Measurements from ENCODE around the gene UGP2. TPM values are rescaled to one million over a fixed set of nuclear protein-coding genes. Genes with fewer than 3 reads are reported as not detected.
"Not testable (repeated sequence)": the region's sequence is repeated elsewhere in the genome, so short reads cannot be mapped to it uniquely, and the experiment has no call there.

The UGP2 gene
- polyA plus RNA-seq, 3 donors from 2014 or later, result 132 to 263 (median 151) TPM

GRCh38 chr2:63844616-63845015 lies 2.9 kb downstream of the UGP2 start:
- DNase-seq, result no peak
- H3K36me3 Mint-ChIP-seq, result peaks cover 0 to 3% (median 0%) of the 10 kb centered on the region in 3 donors
- peak overlapping the region in 3 of 6 donors; percentile 40 to 76 (median 41) for H3K27ac Mint-ChIP-seq
- no peaks in the 10 kb centered on the region for H3K9me3 Mint-ChIP-seq
- peaks cover 68 to 89% of the 10 kb centered on the region in 2 donors for H3K4me1 Mint-ChIP-seq
- peak overlapping the region in 1 of 5 donors; percentile 22 for H3K4me3 Mint-ChIP-seq
- peaks cover 8 to 13% (median 11%) of the 10 kb centered on the region in 3 donors for H3K27me3 Mint-ChIP-seq (ENCODE audit: low read depth in 3 of 3)

- DNase-seq, result no peak
- peaks cover under 1 to 7% (median 5%) of the 10 kb centered on the region in 3 donors for H3K27me3 Mint-ChIP-seq (ENCODE audit: low read depth in 3 of 3)
- H3K9me3 Mint-ChIP-seq, result no peaks in the 10 kb centered on the region
- peaks cover 0 to 3% (median 0%) of the 10 kb centered on the region in 3 donors for H3K36me3 Mint-ChIP-seq
- peaks cover 63 to 90% of the 10 kb centered on the region in 2 donors for H3K4me1 Mint-ChIP-seq
- H3K4me3 Mint-ChIP-seq, result no peak overlapping the region
- peak overlapping the region in 3 of 6 donors; percentile 41 to 49 (median 47) for H3K27ac Mint-ChIP-seq
These were observed 4.2 kb downstream of the UGP2 start for GRCh38 chr2:63845866-63846265.

- Mint-ChIP-seq H3K4me1 (peaks cover 68 to 96% of the 10 kb centered on the region in 2 donors), H3K4me3 (no peak overlapping the region), H3K27ac (no peak overlapping the region), H3K27me3 (ENCODE audit: low read depth in 3 of 3) (peaks cover 0 to 6% (median 0%) of the 10 kb centered on the region in 3 donors), H3K9me3 (no peaks in the 10 kb centered on the region), H3K36me3 (peaks cover 0 to 3% (median 0%) of the 10 kb centered on the region in 3 donors)
- DNase-seq, result no peak
These were observed 4.8 kb downstream of the UGP2 start for GRCh38 chr2:63846487-63846886.

GRCh38 chr2:63847571-63847970 lies 5.9 kb downstream of the UGP2 start:
- Mint-ChIP-seq H3K4me1 (peaks cover 70 to 96% of the 10 kb centered on the region in 2 donors), H3K27ac (peak overlapping the region in 3 of 6 donors; percentile 44 to 52 (median 46))
- not testable (repeated sequence) for H3K4me3 Mint-ChIP-seq; H3K36me3 Mint-ChIP-seq; H3K9me3 Mint-ChIP-seq; DNase-seq; H3K27me3 Mint-ChIP-seq (ENCODE audit: low read depth in 3 of 3)

GRCh38 chr2:63849381-63850203 lies 7.9 kb downstream of the UGP2 start:
- Mint-ChIP-seq H3K4me1 (peaks cover 71 to 96% of the 10 kb centered on the region in 2 donors), H3K9me3 (no peaks in the 10 kb centered on the region), H3K4me3 (peak overlapping the region in 1 of 5 donors; percentile 57), H3K27me3 (ENCODE audit: low read depth in 3 of 3) (peaks cover 0 to 1% (median 0%) of the 10 kb centered on the region in 3 donors), H3K36me3 (peaks cover 0 to 3% (median 0%) of the 10 kb centered on the region in 3 donors), H3K27ac (peak overlapping the region in 3 of 6 donors; percentile 1 to 70 (median 61))
- no peak for DNase-seq

- Mint-ChIP-seq H3K4me1 (peaks cover 72 to 96% of the 10 kb centered on the region in 2 donors), H3K4me3 (no peak overlapping the region), H3K36me3 (peaks cover 0 to 3% (median 0%) of the 10 kb centered on the region in 3 donors), H3K27ac (no peak overlapping the region), H3K27me3 (ENCODE audit: low read depth in 3 of 3) (peaks cover 0 to 1% (median 0%) of the 10 kb centered on the region in 3 donors), H3K9me3 (no peaks in the 10 kb centered on the region)
- DNase-seq, result no peak
These were observed 8.5 kb downstream of the UGP2 start for GRCh38 chr2:63850204-63850571.

GRCh38 chr2:63850649-63851048 lies 9.0 kb downstream of the UGP2 start:
- H3K4me3 Mint-ChIP-seq, result no peak overlapping the region
- no peak for DNase-seq
- H3K9me3 Mint-ChIP-seq, result no peaks in the 10 kb centered on the region
- H3K36me3 Mint-ChIP-seq, result peaks cover 0 to 3% (median 0%) of the 10 kb centered on the region in 3 donors
- peak overlapping the region in 2 of 6 donors; percentile 18 to 22 for H3K27ac Mint-ChIP-seq
- peaks cover 74 to 96% of the 10 kb centered on the region in 2 donors for H3K4me1 Mint-ChIP-seq
- H3K27me3 Mint-ChIP-seq (ENCODE audit: low read depth in 3 of 3), result peaks cover 0 to 1% (median 0%) of the 10 kb centered on the region in 3 donors

- Mint-ChIP-seq H3K4me1 (peaks cover 81 to 96% of the 10 kb centered on the region in 2 donors), H3K27me3 (ENCODE audit: low read depth in 3 of 3) (no peaks in the 10 kb centered on the region), H3K9me3 (no peaks in the 10 kb centered on the region), H3K36me3 (peaks cover 0 to 3% (median 0%) of the 10 kb centered on the region in 3 donors), H3K4me3 (no peak overlapping the region), H3K27ac (peak overlapping the region in 1 of 6 donors; percentile 32)
- DNase-seq, result no peak
These were observed 10.1 kb downstream of the UGP2 start for GRCh38 chr2:63851691-63852311.

GRCh38 chr2:63853527-63854310 lies 12.0 kb downstream of the UGP2 start:
- Mint-ChIP-seq H3K27me3 (ENCODE audit: low read depth in 3 of 3) (no peaks in the 10 kb centered on the region), H3K36me3 (peaks cover 0 to 5% (median 0%) of the 10 kb centered on the region in 3 donors), H3K4me3 (peak overlapping the region in 1 of 5 donors; percentile 9), H3K9me3 (no peaks in the 10 kb centered on the region), H3K4me1 (peaks cover 79 to 92% of the 10 kb centered on the region in 2 donors), H3K27ac (peak overlapping the region; percentile 22 to 91 (median 67))
- DNase-seq, result no peak

GRCh38 chr2:63855418-63856302 lies 14.0 kb downstream of the UGP2 start:
- Mint-ChIP-seq H3K4me1 (peaks cover 66 to 74% of the 10 kb centered on the region in 2 donors), H3K9me3 (no peaks in the 10 kb centered on the region), H3K27me3 (ENCODE audit: low read depth in 3 of 3) (no peaks in the 10 kb centered on the region), H3K36me3 (peaks cover 3 to 5% (median 4%) of the 10 kb centered on the region in 3 donors), H3K4me3 (peak overlapping the region; percentile 73 to 82 (median 76)), H3K27ac (peak overlapping the region; percentile 75 to 92 (median 87))
- DNase-seq, result no peak

- H3K9me3 Mint-ChIP-seq, result no peaks in the 10 kb centered on the region
- peak overlapping the region; percentile 73 to 82 (median 76) for H3K4me3 Mint-ChIP-seq
- H3K27me3 Mint-ChIP-seq (ENCODE audit: low read depth in 3 of 3), result no peaks in the 10 kb centered on the region
- peaks cover 3 to 5% (median 4%) of the 10 kb centered on the region in 3 donors for H3K36me3 Mint-ChIP-seq
- H3K27ac Mint-ChIP-seq, result peak overlapping the region; percentile 75 to 92 (median 87)
- DNase-seq, result peak; percentile 29 to 50 (median 46)
- peaks cover 65 to 73% of the 10 kb centered on the region in 2 donors for H3K4me1 Mint-ChIP-seq
These were observed 14.6 kb downstream of the UGP2 start for GRCh38 chr2:63856303-63856603.

- peak overlapping the region in 3 of 6 donors; percentile 4 to 48 (median 43) for H3K27ac Mint-ChIP-seq
- peaks cover 44 to 55% of the 10 kb centered on the region in 2 donors for H3K4me1 Mint-ChIP-seq
- no peak for DNase-seq
- peak overlapping the region in 1 of 5 donors; percentile 17 for H3K4me3 Mint-ChIP-seq
- no peaks in the 10 kb centered on the region for H3K9me3 Mint-ChIP-seq
- H3K36me3 Mint-ChIP-seq, result peaks cover 4 to 10% (median 7%) of the 10 kb centered on the region in 3 donors
- H3K27me3 Mint-ChIP-seq (ENCODE audit: low read depth in 3 of 3), result no peaks in the 10 kb centered on the region
These were observed 16.6 kb downstream of the UGP2 start for GRCh38 chr2:63858291-63858690.
